Ishikawa (cell line): Measurements from ENCODE around the gene PDSS2.

Experiments used
- CREB1 ChIP-seq: IDR thresholded peaks from 2 replicates; pipeline ENCODE4 v1.6.1; 2012; ENCODE audit warnings: low read depth
- EGR1 ChIP-seq: IDR thresholded peaks from 2 replicates; pipeline ENCODE4 v1.6.1; 2012
- EP300 ChIP-seq: IDR thresholded peaks from 2 replicates; pipeline ENCODE4 v1.6.1; 2012; ENCODE audit warnings: borderline replicate concordance
- NFIC ChIP-seq: IDR thresholded peaks from 2 replicates; pipeline ENCODE4 v1.6.1; 2012
- TAF1 ChIP-seq: IDR thresholded peaks from 2 replicates; pipeline ENCODE4 v1.6.1; 2012; ENCODE audit warnings: low read depth, mild to moderate bottlenecking
- TCF12 ChIP-seq: IDR thresholded peaks from 2 replicates; pipeline ENCODE4 v1.6.1; 2012; ENCODE audit warnings: low read depth
- TEAD4 ChIP-seq: IDR thresholded peaks from 2 replicates; pipeline ENCODE4 v1.6.1; 2012
- YY1 ChIP-seq: IDR thresholded peaks from 2 replicates; pipeline ENCODE4 v1.6.1; 2012; ENCODE audit warnings: low read depth
- ZBTB7A ChIP-seq: IDR thresholded peaks from 2 replicates; pipeline ENCODE4 v1.6.1; 2012; ENCODE audit warnings: low read depth
- TF ChIP-seq, protein P1 (sequence below): IDR thresholded peaks from 2 replicates; pipeline ENCODE4 v1.6.1; 2012; ENCODE audit warnings: low read depth, mild to moderate bottlenecking
- TF ChIP-seq, protein P2 (sequence below): IDR thresholded peaks from 2 replicates; pipeline ENCODE4 v1.6.1; 2012
- TF ChIP-seq, protein P3 (sequence below): IDR thresholded peaks from 2 replicates; pipeline ENCODE4 v1.6.1; 2012

DNA sequence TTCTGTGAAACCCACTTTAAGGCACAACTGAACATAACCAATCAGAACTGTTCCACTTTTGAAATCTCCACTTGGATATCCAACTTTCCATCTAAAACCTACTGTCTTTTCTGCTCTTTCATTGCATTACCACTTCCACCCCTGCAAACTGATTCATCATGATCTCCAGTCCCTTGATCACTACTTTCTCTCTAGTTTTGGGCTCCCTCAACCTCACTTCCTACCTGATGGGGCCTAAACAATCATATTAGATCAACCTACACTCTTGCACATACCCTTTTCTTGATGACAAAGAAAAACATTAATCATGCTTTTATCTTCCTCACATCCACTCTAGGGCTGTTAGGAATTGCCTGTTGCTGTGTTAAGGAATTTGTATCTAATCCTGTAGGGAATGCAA, 137.6 kb downstream of the PDSS2 start:
- TF ChIP-seq YY1 (no peak), TAF1 (no peak), NFIC (no peak), TEAD4 (no peak), TCF12 (no peak), EGR1 (no peak), CREB1 (no peak), ZBTB7A (no peak), EP300 (no peak)
- TF ChIP-seq, protein P1, sequence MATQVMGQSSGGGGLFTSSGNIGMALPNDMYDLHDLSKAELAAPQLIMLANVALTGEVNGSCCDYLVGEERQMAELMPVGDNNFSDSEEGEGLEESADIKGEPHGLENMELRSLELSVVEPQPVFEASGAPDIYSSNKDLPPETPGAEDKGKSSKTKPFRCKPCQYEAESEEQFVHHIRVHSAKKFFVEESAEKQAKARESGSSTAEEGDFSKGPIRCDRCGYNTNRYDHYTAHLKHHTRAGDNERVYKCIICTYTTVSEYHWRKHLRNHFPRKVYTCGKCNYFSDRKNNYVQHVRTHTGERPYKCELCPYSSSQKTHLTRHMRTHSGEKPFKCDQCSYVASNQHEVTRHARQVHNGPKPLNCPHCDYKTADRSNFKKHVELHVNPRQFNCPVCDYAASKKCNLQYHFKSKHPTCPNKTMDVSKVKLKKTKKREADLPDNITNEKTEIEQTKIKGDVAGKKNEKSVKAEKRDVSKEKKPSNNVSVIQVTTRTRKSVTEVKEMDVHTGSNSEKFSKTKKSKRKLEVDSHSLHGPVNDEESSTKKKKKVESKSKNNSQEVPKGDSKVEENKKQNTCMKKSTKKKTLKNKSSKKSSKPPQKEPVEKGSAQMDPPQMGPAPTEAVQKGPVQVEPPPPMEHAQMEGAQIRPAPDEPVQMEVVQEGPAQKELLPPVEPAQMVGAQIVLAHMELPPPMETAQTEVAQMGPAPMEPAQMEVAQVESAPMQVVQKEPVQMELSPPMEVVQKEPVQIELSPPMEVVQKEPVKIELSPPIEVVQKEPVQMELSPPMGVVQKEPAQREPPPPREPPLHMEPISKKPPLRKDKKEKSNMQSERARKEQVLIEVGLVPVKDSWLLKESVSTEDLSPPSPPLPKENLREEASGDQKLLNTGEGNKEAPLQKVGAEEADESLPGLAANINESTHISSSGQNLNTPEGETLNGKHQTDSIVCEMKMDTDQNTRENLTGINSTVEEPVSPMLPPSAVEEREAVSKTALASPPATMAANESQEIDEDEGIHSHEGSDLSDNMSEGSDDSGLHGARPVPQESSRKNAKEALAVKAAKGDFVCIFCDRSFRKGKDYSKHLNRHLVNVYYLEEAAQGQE = no peak
- TF ChIP-seq, protein P2, sequence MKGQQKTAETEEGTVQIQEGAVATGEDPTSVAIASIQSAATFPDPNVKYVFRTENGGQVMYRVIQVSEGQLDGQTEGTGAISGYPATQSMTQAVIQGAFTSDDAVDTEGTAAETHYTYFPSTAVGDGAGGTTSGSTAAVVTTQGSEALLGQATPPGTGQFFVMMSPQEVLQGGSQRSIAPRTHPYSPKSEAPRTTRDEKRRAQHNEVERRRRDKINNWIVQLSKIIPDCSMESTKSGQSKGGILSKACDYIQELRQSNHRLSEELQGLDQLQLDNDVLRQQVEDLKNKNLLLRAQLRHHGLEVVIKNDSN = no peak
- TF ChIP-seq, protein P3, sequence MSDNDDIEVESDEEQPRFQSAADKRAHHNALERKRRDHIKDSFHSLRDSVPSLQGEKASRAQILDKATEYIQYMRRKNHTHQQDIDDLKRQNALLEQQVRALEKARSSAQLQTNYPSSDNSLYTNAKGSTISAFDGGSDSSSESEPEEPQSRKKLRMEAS = no peak
